Activated T-helper 1 cell treated with anti-CD3 and anti-CD28 coated beads, Interleukin-12 subunit alpha, Interleukin-12 subunit beta, Interleukin-2, Interleukin-4 antibody, amounts not matched to agents 30 ng/mL and 10 ng/mL and 1 ng/mL, durations not matched to agents 14 hours and 24 hours and 36 hours (primary cell): ENCODE measurements around the gene GNG13. TPM values are rescaled to one million over a fixed set of nuclear protein-coding genes. Genes with fewer than 3 reads are reported as not detected.

Source experiments
- DNase-seq: peaks from one replicate; pipeline ENCODE4 v3.0.0; 2021; ENCODE audit warnings: low spot score
- H3K27ac Mint-ChIP-seq: one replicate; pipeline ENCODE4 v1.8.0; 2021; ENCODE audit warnings: mild to moderate bottlenecking, mixed read lengths
- H3K27me3 Mint-ChIP-seq: one replicate; pipeline ENCODE4 v1.8.0; 2022; ENCODE audit warnings: mild to moderate bottlenecking, moderate library complexity, mixed read lengths; ENCODE audit not compliant: insufficient read depth
- H3K36me3 Mint-ChIP-seq: one replicate; pipeline ENCODE4 v1.8.0; 2021; ENCODE audit warnings: low read depth, mixed read lengths
- H3K4me1 Mint-ChIP-seq: one replicate; pipeline ENCODE4 v1.8.0; 2021; ENCODE audit warnings: low read depth, mixed read lengths
- H3K4me3 Mint-ChIP-seq: one replicate; pipeline ENCODE4 v1.8.0; 2021; ENCODE audit warnings: mild to moderate bottlenecking, moderate library complexity, mixed read lengths
- H3K9me3 Mint-ChIP-seq: one replicate; pipeline ENCODE4 v1.8.0; 2021; ENCODE audit warnings: mixed read lengths
- intact Hi-C: fragments of 100-400 bp; cut with micrococcal nuclease; formaldehyde crosslinking; loops from one replicate; pipeline ENCODE4 v1.15.1; 2024
- total RNA-seq: library from RNA; stranded (reverse); gene quantifications from 2 replicates; pipeline ENCODE4 v1.2.3, GENCODE V29; 2022

GNG13 gene
- total RNA-seq, 1 donor from 2014 or later = not detected

DNA sequence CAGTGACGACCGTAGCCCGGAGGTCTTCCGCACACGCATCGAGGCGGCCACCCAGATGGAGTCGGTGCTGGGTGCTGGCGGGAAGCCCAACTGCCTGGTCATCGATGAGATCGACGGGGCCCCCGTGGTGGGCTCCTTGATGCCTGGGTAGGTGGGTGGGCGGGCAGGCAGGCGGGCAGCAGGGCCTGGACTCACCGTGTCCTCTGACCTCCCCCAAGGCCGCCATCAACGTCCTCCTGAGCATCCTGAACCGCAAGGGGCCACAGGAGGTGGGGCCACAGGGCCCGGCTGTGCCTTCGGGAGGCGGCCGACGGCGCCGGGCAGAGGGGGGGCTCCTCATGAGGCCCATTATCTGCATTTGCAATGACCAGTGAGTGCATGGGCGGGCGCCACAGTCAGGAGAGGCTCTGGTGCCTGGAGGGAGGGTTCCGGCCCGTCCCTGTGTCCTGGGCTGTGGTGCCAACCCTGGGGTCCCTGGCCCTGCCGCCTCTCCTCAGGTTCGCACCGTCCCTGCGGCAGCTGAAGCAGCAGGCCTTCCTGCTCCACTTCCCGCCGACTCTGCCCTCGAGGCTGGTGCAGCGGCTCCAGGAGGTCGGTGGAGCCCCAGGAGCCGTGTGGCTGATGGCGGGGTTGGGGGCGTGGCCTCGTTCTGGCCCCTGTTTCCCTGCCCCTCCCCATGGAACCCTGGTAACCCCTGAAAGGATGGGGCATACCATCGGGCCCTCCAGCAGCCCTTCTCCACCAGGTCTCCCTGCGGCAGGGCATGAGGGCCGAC, 8.1 kb downstream of the GNG13 start:
- no peaks in the 10 kb centered on the region for H3K4me1 Mint-ChIP-seq
- intact Hi-C loops = no loop called here
- no peak overlapping the region for H3K4me3 Mint-ChIP-seq
- H3K27ac Mint-ChIP-seq = no peak overlapping the region
- DNase-seq = no peak
- peaks cover 8% of the 10 kb centered on the region for H3K36me3 Mint-ChIP-seq
- H3K27me3 Mint-ChIP-seq = no peaks in the 10 kb centered on the region
- H3K9me3 Mint-ChIP-seq = no peaks in the 10 kb centered on the region

DNA sequence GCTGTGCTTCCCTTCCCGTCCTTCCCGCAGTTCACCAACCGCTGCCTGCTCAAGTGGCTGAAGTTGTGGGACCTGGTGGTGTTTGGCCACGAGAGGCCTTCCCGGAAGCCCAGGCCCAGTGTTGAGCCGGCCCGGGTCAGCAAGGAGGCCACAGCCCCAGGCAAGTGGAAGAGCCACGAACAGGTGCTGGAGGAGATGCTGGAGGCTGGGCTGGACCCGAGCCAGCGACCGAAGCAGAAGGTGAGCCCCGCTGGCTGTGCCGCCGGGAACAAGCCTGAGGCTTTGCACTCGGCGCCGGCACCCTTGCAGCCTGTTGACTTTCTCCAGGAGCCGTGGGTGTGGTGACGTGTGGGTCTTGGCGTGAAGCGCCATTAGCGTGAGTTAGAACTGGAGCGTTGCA, 9.4 kb downstream of the GNG13 start:
- no peak overlapping the region for H3K27ac Mint-ChIP-seq
- no peak overlapping the region for H3K4me3 Mint-ChIP-seq
- no peak for DNase-seq
- H3K9me3 Mint-ChIP-seq = no peaks in the 10 kb centered on the region
- peaks cover 7% of the 10 kb centered on the region for H3K36me3 Mint-ChIP-seq
- no peaks in the 10 kb centered on the region for H3K4me1 Mint-ChIP-seq
- H3K27me3 Mint-ChIP-seq = no peaks in the 10 kb centered on the region
- intact Hi-C loops = no loop called here

DNA sequence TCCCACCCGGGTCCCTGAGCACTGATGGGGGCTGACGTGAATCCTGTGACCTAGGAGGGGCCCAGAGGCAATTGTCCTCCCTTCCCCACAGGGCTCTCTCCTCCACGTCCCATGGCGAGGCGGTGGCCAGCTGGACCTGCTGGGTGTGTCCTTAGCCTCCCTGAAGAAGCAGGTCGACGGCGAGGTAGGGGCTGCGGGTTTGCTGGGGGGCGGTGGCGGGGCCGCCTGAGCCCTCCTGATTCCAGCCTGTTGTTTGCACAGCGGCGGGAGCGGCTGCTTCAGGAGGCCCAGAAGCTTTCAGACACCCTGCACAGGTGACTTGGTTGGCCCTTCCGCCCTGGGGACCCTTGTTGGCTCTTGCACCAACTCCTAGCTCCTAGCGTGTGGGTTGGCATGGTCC, 10.4 kb downstream of the GNG13 start:
- intact Hi-C loops = no loop called here
- peak overlapping the region; percentile 73 for H3K4me3 Mint-ChIP-seq
- DNase-seq = no peak
- no peaks in the 10 kb centered on the region for H3K4me1 Mint-ChIP-seq
- peaks cover 7% of the 10 kb centered on the region for H3K36me3 Mint-ChIP-seq
- H3K27ac Mint-ChIP-seq = no peak overlapping the region
- no peaks in the 10 kb centered on the region for H3K9me3 Mint-ChIP-seq
- H3K27me3 Mint-ChIP-seq = no peaks in the 10 kb centered on the region

DNA sequence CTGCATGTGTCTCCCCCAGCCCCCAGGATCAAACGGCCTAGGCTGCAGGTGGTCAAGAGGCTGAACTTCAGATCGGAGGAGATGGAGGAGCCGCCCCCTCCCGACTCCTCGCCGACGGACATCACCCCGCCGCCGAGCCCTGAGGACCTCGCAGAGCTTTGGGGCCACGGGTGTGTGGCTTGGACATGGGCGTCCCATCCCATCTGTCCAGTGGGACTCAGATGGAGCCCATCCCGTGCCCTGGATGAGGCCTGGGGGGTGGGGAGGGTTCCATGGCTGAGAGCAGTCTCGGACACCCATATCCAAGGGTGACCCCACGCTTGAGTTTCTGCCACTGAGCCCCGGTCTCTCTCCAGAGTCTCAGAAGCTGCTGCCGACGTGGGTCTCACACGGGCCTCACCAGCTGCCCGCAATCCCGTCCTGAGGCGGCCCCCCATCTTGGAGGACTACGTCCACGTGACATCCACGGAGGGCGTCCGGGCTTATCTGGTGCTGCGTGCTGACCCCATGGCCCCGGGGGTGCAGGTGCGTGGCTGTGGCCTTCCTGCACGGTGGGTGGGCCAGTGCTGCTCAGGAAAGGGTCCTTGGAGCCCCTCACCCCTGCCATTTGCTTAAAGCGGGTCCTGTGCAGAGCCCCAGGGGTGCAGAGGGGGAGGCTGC, 11.2 kb downstream of the GNG13 start:
- Mint-ChIP-seq H3K27me3 (no peaks in the 10 kb centered on the region), H3K4me3 (peak overlapping the region; percentile 73), H3K4me1 (no peaks in the 10 kb centered on the region), H3K9me3 (no peaks in the 10 kb centered on the region), H3K36me3 (peaks cover 7% of the 10 kb centered on the region), H3K27ac (no peak overlapping the region)
- DNase-seq = no peak
- intact Hi-C loops = loop anchor here (5.0 kb wide), 3 partner anchors 47 to 633 kb away; partner anchors contain the start of genes CIAO3, METTL26 and UQCC4

DNA sequence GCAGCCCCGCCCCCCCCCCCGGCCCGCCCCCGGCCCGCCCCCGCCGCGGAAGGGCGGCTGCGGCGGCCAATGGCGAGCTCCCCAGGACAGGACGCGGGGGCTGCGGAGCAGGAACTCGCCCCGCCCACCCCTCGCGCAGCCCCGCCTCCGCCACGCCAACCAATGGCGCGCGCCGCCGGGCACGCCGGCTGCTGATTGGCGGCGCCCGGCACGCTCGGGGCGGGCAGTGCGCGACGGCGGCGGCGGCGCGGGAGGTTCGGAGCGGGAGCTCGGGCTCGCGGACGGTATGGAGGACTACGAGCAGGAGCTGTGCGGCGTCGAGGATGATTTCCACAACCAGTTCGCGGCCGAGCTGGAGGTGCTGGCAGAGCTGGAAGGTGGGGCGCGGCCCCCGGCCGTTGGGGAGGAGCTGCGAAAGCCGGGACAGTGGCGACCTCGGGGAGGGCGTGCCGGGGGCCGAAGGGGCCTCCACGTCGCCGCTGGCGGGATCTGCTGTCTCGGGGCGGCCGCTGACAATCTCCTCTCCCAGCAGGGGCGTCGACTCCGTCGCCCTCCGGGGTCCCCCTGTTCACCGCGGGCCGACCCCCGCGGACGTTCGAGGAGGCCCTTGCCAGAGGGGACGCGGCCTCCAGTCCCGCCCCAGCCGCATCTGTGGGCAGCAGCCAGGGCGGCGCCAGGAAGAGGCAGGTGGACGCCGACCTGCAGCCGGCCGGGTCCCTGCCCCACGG, 12.0 kb downstream of the GNG13 start, which contains the start of gene CHTF18:
Gene CHTF18 (plus strand): TSS at position 222 of the 728 bp plus-strand sequence. CDS start 65 bp downstream, at position 287.
- H3K27ac Mint-ChIP-seq = peak within 1 kb of the TSS; percentile 79
- peak within 1 kb of the TSS; percentile 92 for H3K4me3 Mint-ChIP-seq
- DNase-seq = peak; percentile 92
- H3K27me3 Mint-ChIP-seq = no peaks in the 10 kb centered on the region
- H3K4me1 Mint-ChIP-seq = no peaks in the 10 kb centered on the region
- peaks cover 7% of the 10 kb centered on the region for H3K36me3 Mint-ChIP-seq
- no peaks in the 10 kb centered on the region for H3K9me3 Mint-ChIP-seq
- intact Hi-C loops = loop anchor here (1.0 to 5.0 kb wide), 5 partner anchors 19 to 634 kb away; partner anchors contain the start of genes CIAO3, METTL26 and UQCC4

DNA sequence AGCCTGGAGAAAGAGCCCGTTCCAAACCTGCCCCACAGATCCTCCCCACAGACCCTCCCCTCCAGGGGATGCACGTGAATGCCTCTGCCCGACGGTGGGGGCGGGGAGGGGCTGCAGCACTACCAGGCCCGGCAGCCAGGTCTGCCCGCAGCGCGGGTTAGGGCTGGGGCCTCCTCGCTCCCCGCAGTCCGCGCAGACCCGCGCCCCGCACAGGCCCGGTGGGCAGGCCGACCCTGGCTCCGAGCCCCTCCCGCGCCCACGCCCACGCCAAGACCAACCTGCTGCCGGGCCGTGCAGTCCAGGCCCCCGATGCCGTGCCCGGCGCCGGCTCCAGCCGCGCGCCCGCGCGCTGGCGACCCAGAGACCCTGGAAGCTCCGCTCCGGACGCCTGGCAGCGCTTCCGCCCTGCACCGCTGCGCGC, 12.5 kb downstream of the GNG13 start, which contains the start of gene RPUSD1:
Gene RPUSD1 (minus strand): TSS at position 404 of the 421 bp plus-strand sequence. CDS start 644 bp downstream, outside the sequence.
- intact Hi-C loops = loop anchor here (1.0 to 5.0 kb wide), 5 partner anchors 19 to 634 kb away; partner anchors contain the start of genes CIAO3, METTL26 and UQCC4
- H3K9me3 Mint-ChIP-seq = no peaks in the 10 kb centered on the region
- H3K4me1 Mint-ChIP-seq = no peaks in the 10 kb centered on the region
- DNase-seq = peak; percentile 15
- H3K36me3 Mint-ChIP-seq = peaks cover 7% of the 10 kb centered on the region
- no peaks in the 10 kb centered on the region for H3K27me3 Mint-ChIP-seq
- H3K27ac Mint-ChIP-seq = peak within 1 kb of the TSS; percentile 79
- H3K4me3 Mint-ChIP-seq = peak within 1 kb of the TSS; percentile 92

DNA sequence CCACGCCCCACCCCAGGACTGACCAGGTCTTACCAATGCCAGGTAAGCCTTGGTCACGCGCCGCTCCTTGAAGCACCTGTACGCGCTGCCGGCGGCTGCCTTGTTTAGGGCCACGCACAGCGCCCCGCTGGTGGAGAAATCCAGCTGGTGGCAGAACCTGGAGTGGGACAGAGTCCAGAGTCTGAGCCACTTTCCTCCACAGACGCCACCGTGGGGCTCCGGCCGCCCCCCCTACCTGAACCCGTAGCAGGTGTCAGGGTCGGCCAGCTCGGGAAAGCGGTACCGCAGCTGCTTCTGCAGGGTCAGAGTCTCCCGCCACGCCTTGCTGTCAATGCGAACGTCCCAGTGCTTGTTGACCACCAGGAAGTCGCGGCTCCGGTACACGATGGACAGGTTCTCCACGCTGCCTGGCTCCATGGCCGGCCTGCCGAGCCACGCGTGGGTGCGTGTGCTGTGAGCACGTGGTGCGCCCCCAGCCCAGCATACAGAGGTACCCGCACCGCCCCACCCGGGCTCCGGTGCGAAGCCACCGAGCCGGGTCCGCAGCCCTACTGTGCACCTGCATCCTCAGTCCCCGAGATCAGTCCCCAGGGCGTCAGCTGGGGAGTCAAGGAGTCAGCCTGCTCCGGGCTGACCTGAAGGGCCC, 13.1 kb downstream of the GNG13 start:
- Mint-ChIP-seq H3K4me3 (peak overlapping the region; percentile 92), H3K9me3 (no peaks in the 10 kb centered on the region), H3K4me1 (no peaks in the 10 kb centered on the region), H3K27ac (peak overlapping the region; percentile 79), H3K27me3 (no peaks in the 10 kb centered on the region), H3K36me3 (peaks cover 7% of the 10 kb centered on the region)
- intact Hi-C loops = loop anchor here (5.0 kb wide), 3 partner anchors 45 to 635 kb away; partner anchors contain the start of genes CIAO3, METTL26 and UQCC4
- DNase-seq = no peak

DNA sequence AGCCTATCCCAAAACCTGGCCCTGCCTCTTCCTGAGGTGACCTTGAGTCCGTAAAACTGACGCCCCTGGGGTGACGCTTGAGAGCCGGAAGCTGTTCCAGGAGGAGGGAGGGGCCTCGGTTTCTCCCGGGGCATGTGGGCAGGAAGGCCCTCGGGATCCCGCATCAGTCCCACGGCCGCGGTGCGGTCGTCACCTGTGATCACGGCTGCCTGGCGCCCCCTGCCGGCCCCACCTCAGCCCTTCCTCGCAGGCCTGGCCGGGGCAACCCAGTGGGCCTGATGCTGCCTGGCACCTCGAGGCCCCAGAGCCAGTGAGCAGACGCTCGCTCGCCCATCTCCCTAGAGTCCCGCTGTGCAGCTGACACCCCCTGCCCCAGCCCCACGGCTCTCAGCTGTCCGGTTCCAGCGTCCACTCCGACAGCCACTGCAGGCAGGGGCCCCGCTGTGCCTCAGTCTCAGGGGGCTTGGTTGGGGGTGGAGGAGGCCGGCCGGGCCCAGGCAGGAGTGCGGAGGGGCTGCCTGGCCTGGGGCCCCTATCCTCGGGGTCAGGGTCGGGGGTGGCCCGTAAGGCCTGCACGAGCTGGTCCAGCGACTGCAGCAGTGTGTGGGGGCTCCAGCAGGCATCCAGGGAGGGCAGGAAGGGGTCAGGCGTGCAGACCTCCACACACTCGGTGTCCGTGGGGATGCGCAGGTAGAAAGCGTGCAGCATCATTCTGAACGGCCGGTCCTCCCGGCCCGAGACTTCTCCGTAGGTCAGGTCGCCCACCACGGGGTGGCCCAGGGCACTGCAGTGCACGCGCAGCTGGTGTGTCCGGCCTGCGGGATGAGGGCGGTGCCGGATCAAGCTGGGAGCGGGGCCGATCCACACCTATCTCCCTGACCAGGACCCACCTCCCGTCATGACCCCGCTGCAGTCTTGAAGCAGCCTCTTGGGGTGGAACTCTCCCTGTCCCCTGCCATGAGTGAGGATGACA, 14.7 kb downstream of the GNG13 start:
- Mint-ChIP-seq H3K27me3 (no peaks in the 10 kb centered on the region), H3K9me3 (no peaks in the 10 kb centered on the region), H3K27ac (no peak overlapping the region), H3K36me3 (peaks cover 2% of the 10 kb centered on the region), H3K4me1 (no peaks in the 10 kb centered on the region), H3K4me3 (peak overlapping the region; percentile 92)
- intact Hi-C loops = loop anchor here (1.0 to 5.0 kb wide), 4 partner anchors 44 to 636 kb away; partner anchors contain the start of genes CIAO3, METTL26 and UQCC4
- peak; percentile 60 for DNase-seq

DNA sequence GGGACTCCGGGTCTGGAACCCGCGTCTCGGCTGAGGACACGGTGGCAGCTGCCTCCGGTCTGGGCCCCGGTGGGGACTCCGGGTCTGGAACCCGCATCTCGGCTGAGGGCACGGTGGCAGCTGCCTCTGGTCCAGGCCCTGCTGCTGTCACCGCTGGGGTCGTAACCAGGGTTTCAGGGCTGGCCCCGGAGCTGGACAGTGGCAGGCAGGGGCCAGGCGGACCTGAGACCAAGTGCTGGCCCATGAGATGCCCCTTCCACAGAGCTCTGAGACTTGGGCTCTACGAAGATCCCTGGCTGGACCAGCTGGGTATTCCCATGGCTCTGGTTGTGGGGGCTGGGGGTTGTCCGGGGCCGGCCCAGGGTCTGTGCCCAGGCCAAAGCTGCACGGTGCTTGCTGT, 16.1 kb downstream of the GNG13 start:
- H3K27ac Mint-ChIP-seq = no peak overlapping the region
- intact Hi-C loops = no loop called here
- no peaks in the 10 kb centered on the region for H3K9me3 Mint-ChIP-seq

DNA sequence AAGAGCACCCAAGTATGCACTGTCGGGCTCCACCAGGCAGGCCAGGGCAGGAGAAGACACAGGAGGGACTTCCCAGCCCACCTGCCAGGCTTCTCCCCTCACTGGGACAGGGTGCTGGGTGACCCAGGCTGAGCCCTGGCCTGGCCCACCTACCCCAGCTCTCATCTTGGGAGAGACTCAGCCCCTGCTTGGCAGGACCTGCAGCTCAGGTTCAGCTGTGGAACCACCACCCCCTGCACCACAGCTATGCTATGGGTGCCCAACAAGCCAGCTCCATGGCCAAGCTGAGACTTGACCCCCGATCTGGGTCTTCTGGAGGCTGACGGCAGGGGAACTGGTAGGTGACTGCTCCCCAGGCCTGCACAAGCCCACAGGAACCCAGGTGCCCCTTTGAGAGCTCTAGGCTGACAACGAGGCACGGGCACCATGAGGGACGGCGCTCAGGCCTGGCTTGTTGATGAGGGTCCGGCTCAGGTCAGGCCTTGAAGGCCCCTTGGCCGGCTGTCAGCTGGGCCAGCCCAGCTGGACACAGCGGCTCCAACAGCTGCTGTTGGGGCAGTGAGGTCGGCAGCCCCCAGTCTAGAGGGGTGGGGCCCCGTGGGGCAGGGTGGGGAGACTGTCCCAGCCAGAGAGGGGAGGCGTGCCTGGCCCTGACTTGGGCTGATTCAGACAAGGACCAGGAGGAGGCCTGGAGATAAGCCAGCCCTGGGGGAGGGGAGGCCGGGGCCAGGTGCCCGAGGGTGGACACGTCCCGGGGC, 17.0 kb downstream of the GNG13 start:
- Mint-ChIP-seq H3K4me1 (no peaks in the 10 kb centered on the region), H3K4me3 (no peak overlapping the region), H3K9me3 (no peaks in the 10 kb centered on the region), H3K27ac (no peak overlapping the region), H3K36me3 (no peaks in the 10 kb centered on the region), H3K27me3 (no peaks in the 10 kb centered on the region)
- intact Hi-C loops = no loop called here
- no peak for DNase-seq

More for the DNA sequence above, 16.1 kb downstream of the GNG13 start:
- DNase-seq = no peak
- Mint-ChIP-seq H3K4me3 (no peak overlapping the region), H3K36me3 (no peaks in the 10 kb centered on the region), H3K27me3 (no peaks in the 10 kb centered on the region), H3K4me1 (no peaks in the 10 kb centered on the region)
